ENCODE measurements around the gene DLG2. TPM values are rescaled to one million over a fixed set of nuclear protein-coding genes. Genes with fewer than 3 reads are reported as not detected.

Gene DLG2
- total RNA-seq, 1 donor from 2014 or later, result 25.3 TPM

GRCh38 chr11:84909740-84910139, 717.4 kb downstream of the DLG2 start:
- no peak for DNase-seq (ENCODE audit: low spot score)

- no peak for DNase-seq (ENCODE audit: low spot score)
Observed at GRCh38 chr11:84906995-84907394, 720.1 kb downstream of the DLG2 start.

- DNase-seq (ENCODE audit: low spot score), result no peak
Observed at GRCh38 chr11:84905411-84905810, 721.7 kb downstream of the DLG2 start.

GRCh38 chr11:84902445-84902844, 724.7 kb downstream of the DLG2 start:
- DNase-seq (ENCODE audit: low spot score), result no peak

- DNase-seq (ENCODE audit: low spot score), result peak; percentile 29
Observed at GRCh38 chr11:84901991-84902390, 725.2 kb downstream of the DLG2 start.

- DNase-seq (ENCODE audit: low spot score), result no peak
Observed at GRCh38 chr11:84899740-84900139, 727.4 kb downstream of the DLG2 start.

GRCh38 chr11:84899134-84899533, 728.0 kb downstream of the DLG2 start:
- DNase-seq (ENCODE audit: low spot score), result no peak

GRCh38 chr11:84894666-84895065, 732.5 kb downstream of the DLG2 start:
- DNase-seq (ENCODE audit: low spot score), result no peak

GRCh38 chr11:84890676-84891075, 736.5 kb downstream of the DLG2 start:
- peak; percentile 61 for DNase-seq (ENCODE audit: low spot score)

GRCh38 chr11:84889556-84889955, 737.6 kb downstream of the DLG2 start:
- DNase-seq (ENCODE audit: low spot score), result no peak

GRCh38 chr11:84887055-84887629, 740.0 kb downstream of the DLG2 start:
- DNase-seq (ENCODE audit: low spot score), result peak; percentile 40

- DNase-seq (ENCODE audit: low spot score), result no peak
Observed at GRCh38 chr11:84886344-84886743, 740.8 kb downstream of the DLG2 start.

GRCh38 chr11:84884836-84885235, 742.3 kb downstream of the DLG2 start:
- no peak for DNase-seq (ENCODE audit: low spot score)

GRCh38 chr11:84882056-84882455, 745.1 kb downstream of the DLG2 start:
- no peak for DNase-seq (ENCODE audit: low spot score)

- no peak for DNase-seq (ENCODE audit: low spot score)
Observed at GRCh38 chr11:84871116-84871515, 756.0 kb downstream of the DLG2 start.

GRCh38 chr11:84870486-84870885, 756.7 kb downstream of the DLG2 start:
- no peak for DNase-seq (ENCODE audit: low spot score)

- no peak for DNase-seq (ENCODE audit: low spot score)
Observed at GRCh38 chr11:84866922-84867321, 760.2 kb downstream of the DLG2 start.

GRCh38 chr11:84865791-84866535, 761.2 kb downstream of the DLG2 start:
- no peak for DNase-seq (ENCODE audit: low spot score)

GRCh38 chr11:84865257-84865656, 761.9 kb downstream of the DLG2 start:
- no peak for DNase-seq (ENCODE audit: low spot score)

GRCh38 chr11:84857746-84858145, 769.4 kb downstream of the DLG2 start:
- DNase-seq (ENCODE audit: low spot score), result no peak

GRCh38 chr11:84855508-84856245, 771.5 kb downstream of the DLG2 start:
- peak; percentile 1 for DNase-seq (ENCODE audit: low spot score)

- no peak for DNase-seq (ENCODE audit: low spot score)
Observed at GRCh38 chr11:84854498-84854880, 772.7 kb downstream of the DLG2 start.

All from umbilical cord (tissue), 2 donors.